Fibroblast of lung (primary cell): Measurements from ENCODE around the gene CNST. TPM values are rescaled to one million over a fixed set of nuclear protein-coding genes. Genes with fewer than 3 reads are reported as not detected.

ENCODE experiments used
- DNase-seq, 2 donors: peaks; one replicate each; pipeline versions ENCODE4 v3.0.0 to v3.0.0-alpha.2; 2010; ENCODE audit warnings: low read depth in 2 of 2
- H2AFZ ChIP-seq: 2 replicates; pipeline ENCODE4 v1.5.1; 2012; ENCODE audit warnings: low read length, control low read depth, inconsistent platforms
- H3K27ac ChIP-seq: 2 replicates; pipeline ENCODE4 v1.5.1; 2011; ENCODE audit warnings: low read length, control low read depth; ENCODE audit not compliant: insufficient read depth
- H3K27me3 ChIP-seq: 2 replicates; pipeline ENCODE4 v1.5.1; 2011; ENCODE audit warnings: mild to moderate bottlenecking, low read length; ENCODE audit not compliant: control insufficient read depth, insufficient read depth
- H3K36me3 ChIP-seq: 2 replicates; pipeline ENCODE4 v1.5.1; 2011; ENCODE audit warnings: low read length; ENCODE audit not compliant: control insufficient read depth, insufficient read depth
- H3K4me1 ChIP-seq: 2 replicates; pipeline ENCODE4 v1.5.1; 2011; ENCODE audit warnings: low read length; ENCODE audit not compliant: control insufficient read depth, insufficient read depth; ENCODE audit errors: extremely low read depth
- H3K4me2 ChIP-seq: 2 replicates; pipeline ENCODE4 v1.5.1; 2011; ENCODE audit warnings: low read length, control low read depth; ENCODE audit not compliant: insufficient read depth; ENCODE audit errors: extremely low read depth
- H3K4me3 ChIP-seq, 4 experiments: fragments of 200-600 bp in 1 of 4; sonication (generic) in 1 of 4; replicated peaks in 1 of 4; 2 replicates each; pipeline ENCODE4 v1.5.1; 2011 to 2016; ENCODE audit warnings: low read length in 4 of 4, low read depth in 3 of 4, mild to moderate bottlenecking in 3 of 4, control low read depth in 2 of 4, inconsistent platforms in 1 of 4, mixed read lengths in 1 of 4; ENCODE audit not compliant: insufficient read depth in 1 of 4; ENCODE audit errors: control extremely low read depth in 1 of 4
- H3K79me2 ChIP-seq: 2 replicates; pipeline ENCODE4 v1.5.1; 2012; ENCODE audit warnings: mild to moderate bottlenecking, low read length, inconsistent platforms; ENCODE audit not compliant: control insufficient read depth, insufficient read depth
- H3K9ac ChIP-seq: 2 replicates; pipeline ENCODE4 v1.5.1; 2011; ENCODE audit warnings: mild to moderate bottlenecking, low read length, control low read depth; ENCODE audit not compliant: insufficient read depth
- H3K9me3 ChIP-seq: 2 replicates; pipeline ENCODE4 v1.5.1; 2012; ENCODE audit warnings: low read depth, low read length; ENCODE audit not compliant: control insufficient read depth, insufficient read depth
- H4K20me1 ChIP-seq: 2 replicates; pipeline ENCODE4 v1.5.1; 2011; ENCODE audit warnings: low read length; ENCODE audit not compliant: control insufficient read depth, insufficient read depth; ENCODE audit errors: extremely low read depth
- EZH2 ChIP-seq: IDR thresholded peaks from 2 replicates; pipeline ENCODE4 v1.5.1; 2012; ENCODE audit warnings: low read length, control low read depth, mild to moderate bottlenecking; ENCODE audit errors: missing control alignments
- polyA plus RNA-seq, 2 donors: library from polyadenylated mRNA; depleted of rRNA in 1 of 2; stranded (reverse) in 1 of 2; unstranded in 1 of 2; fragments of >200 nt; gene quantifications; 2 replicates each; pipeline ENCODE4 v1.2.1, GENCODE V29; 2011 to 2012; ENCODE audit warnings: missing spikeins in 1 of 2
- total RNA-seq: library from RNA; depleted of rRNA; stranded (reverse); fragments of >200 nt; gene quantifications from 2 replicates; pipeline ENCODE4 v1.2.1, GENCODE V29; 2014
- TF ChIP-seq, protein P1 (sequence below), 2 donors: IDR thresholded peaks in 1 of 2; conservative IDR thresholded peaks in 1 of 2; 1 replicate in 1 of 2; 2 replicates in 1 of 2; pipeline ENCODE4 v1.5.1; 2011 to 2012; ENCODE audit warnings: low read length in 2 of 2, control low read depth in 1 of 2, inconsistent platforms in 1 of 2, low read depth in 1 of 2, mild to moderate bottlenecking in 1 of 2

CNST gene
- total and polyA plus RNA-seq, 2 donors (not counting 1 experiment from before 2014, with no cell fraction given), result 26.9 to 33.9 TPM

DNA sequence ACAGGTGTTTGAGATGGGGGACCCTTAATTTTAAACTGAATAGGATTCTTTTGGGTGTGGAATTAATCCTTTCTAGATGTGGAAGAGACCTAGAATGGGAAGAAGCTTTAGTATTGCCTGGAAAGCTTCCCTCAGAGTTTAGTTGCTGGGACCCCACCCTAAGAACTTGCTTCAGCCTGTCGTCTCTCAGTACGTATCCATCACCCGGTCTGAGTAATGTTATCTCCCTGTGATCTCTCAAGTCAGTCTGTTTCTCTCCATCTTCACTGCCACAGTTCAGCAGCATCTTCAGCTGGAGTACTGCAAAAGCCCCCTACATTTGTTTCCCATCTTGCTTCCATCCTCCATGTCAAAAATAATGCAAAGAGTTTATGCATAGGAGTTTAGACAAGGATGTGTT is 28.9 kb downstream of the CNST start:
- no peaks in the 10 kb centered on the region for H3K27me3 ChIP-seq
- H3K4me2 ChIP-seq, result no peak overlapping the region
- DNase-seq, result no peak
- H3K79me2 ChIP-seq, result peaks cover 65% of the 10 kb centered on the region
- H3K36me3 ChIP-seq, result no peaks in the 10 kb centered on the region
- no peak overlapping the region for H3K4me3 ChIP-seq
- H3K4me1 ChIP-seq, result peaks cover 17% of the 10 kb centered on the region
- H2AFZ ChIP-seq, result no peak overlapping the region
- H3K9ac ChIP-seq, result no peak overlapping the region
- H3K9me3 ChIP-seq, result no peaks in the 10 kb centered on the region
- TF ChIP-seq EZH2, result no peak
- TF ChIP-seq, protein P1, sequence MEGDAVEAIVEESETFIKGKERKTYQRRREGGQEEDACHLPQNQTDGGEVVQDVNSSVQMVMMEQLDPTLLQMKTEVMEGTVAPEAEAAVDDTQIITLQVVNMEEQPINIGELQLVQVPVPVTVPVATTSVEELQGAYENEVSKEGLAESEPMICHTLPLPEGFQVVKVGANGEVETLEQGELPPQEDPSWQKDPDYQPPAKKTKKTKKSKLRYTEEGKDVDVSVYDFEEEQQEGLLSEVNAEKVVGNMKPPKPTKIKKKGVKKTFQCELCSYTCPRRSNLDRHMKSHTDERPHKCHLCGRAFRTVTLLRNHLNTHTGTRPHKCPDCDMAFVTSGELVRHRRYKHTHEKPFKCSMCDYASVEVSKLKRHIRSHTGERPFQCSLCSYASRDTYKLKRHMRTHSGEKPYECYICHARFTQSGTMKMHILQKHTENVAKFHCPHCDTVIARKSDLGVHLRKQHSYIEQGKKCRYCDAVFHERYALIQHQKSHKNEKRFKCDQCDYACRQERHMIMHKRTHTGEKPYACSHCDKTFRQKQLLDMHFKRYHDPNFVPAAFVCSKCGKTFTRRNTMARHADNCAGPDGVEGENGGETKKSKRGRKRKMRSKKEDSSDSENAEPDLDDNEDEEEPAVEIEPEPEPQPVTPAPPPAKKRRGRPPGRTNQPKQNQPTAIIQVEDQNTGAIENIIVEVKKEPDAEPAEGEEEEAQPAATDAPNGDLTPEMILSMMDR (conservative IDR thresholded peaks at IDR 0.05 in 1 of 2, IDR thresholded peaks at IDR 0.05 in 1 of 2; ENCODE audit: low read depth in 1 of 2, low read length in 2 of 2), result no peak
- no peaks in the 10 kb centered on the region for H4K20me1 ChIP-seq
- peak overlapping the region; percentile 22 for H3K27ac ChIP-seq

DNA sequence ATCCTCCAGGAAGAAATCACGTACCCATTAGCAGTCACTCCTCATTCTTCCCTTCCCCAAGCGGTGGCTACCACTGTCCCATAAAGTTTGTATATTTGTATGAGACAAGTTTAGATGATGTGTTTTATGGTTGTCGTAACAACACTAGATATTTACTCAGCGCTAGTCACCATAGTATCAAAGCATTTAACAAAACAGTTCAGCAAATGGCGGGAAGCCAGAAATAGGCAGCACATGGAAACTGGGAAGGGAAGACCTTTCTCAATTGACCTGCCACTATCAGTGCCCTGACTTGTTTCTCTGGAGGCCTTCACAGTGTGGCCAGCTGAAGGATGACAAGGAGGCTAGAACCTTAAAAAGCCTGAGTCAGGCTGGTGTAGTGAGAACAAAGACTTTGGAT is 31.1 kb downstream of the CNST start:
- Histone ChIP-seq H3K79me2 (peaks cover 61% of the 10 kb centered on the region), H3K4me1 (peaks cover 12% of the 10 kb centered on the region), H3K27ac (peak overlapping the region; percentile 81), H3K9ac (no peak overlapping the region), H3K36me3 (no peaks in the 10 kb centered on the region), H3K27me3 (no peaks in the 10 kb centered on the region), H2AFZ (no peak overlapping the region), H3K4me3 (no peak overlapping the region), H3K9me3 (no peaks in the 10 kb centered on the region), H3K4me2 (peak overlapping the region; percentile 55), H4K20me1 (no peaks in the 10 kb centered on the region)
- no peak for TF ChIP-seq EZH2
- TF ChIP-seq, protein P1 (conservative IDR thresholded peaks at IDR 0.05 in 1 of 2, IDR thresholded peaks at IDR 0.05 in 1 of 2; ENCODE audit: low read depth in 1 of 2, low read length in 2 of 2), result no peak
- DNase-seq, result peak; percentile 68 to 94

DNA sequence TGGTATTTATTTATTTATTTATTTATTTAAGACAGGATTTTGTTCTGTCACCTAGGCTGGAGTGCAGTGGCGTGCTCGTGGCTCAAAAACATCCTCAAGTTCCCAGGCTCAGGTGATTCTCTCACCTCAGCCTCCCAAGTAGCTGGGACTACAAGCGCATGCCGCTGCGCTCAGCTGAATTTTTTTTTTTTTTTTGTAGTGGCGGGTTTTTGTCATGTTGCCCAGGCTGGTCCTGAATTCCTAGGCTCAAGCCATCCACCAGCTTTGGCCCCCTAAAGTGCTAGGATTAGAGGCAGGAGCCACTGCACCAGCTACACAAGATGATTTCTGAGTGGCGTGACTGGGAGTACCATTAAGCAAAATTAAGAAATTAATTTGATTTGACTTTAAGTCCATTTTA is 31.7 kb downstream of the CNST start:
- DNase-seq, result no peak
- no peak overlapping the region for H2AFZ ChIP-seq
- TF ChIP-seq, protein P1 (conservative IDR thresholded peaks at IDR 0.05 in 1 of 2, IDR thresholded peaks at IDR 0.05 in 1 of 2; ENCODE audit: low read depth in 1 of 2, low read length in 2 of 2), result no peak
- no peak for TF ChIP-seq EZH2
- peaks cover 65% of the 10 kb centered on the region for H3K79me2 ChIP-seq
- no peak overlapping the region for H3K4me3 ChIP-seq
- H3K4me1 ChIP-seq, result peaks cover 10% of the 10 kb centered on the region
- H3K9ac ChIP-seq, result no peak overlapping the region
- no peaks in the 10 kb centered on the region for H3K9me3 ChIP-seq
- no peaks in the 10 kb centered on the region for H3K36me3 ChIP-seq
- no peaks in the 10 kb centered on the region for H4K20me1 ChIP-seq
- H3K27me3 ChIP-seq, result no peaks in the 10 kb centered on the region
- peak overlapping the region; percentile 81 for H3K27ac ChIP-seq
- H3K4me2 ChIP-seq, result peak overlapping the region; percentile 55
